Adrenal gland (tissue), 5 donors: ENCODE measurements around the gene EHBP1L1.

ENCODE experiments used
- CTCF ChIP-seq, 6 experiments: fragments of 450-650 bp in 4 of 6; fragments of 200-600 bp in 2 of 6; sonication (generic) in 1 of 6; IDR thresholded peaks; 1 replicate in 5 of 6; 2 replicates in 1 of 6; pipeline versions ENCODE4 v1.5.1 to v1.8.0; 2016 to 2021; ENCODE audit warnings: antibody characterized with exemption in 6 of 6, mild to moderate bottlenecking in 2 of 6, moderate library complexity in 1 of 6
- POLR2A ChIP-seq, 2 donors: fragments of 450-650 bp; IDR thresholded peaks; one replicate each; pipeline ENCODE4 v1.6.1; 2017; ENCODE audit warnings: antibody characterized with exemption in 2 of 2, mild to moderate bottlenecking in 2 of 2, moderate library complexity in 1 of 2
- donor health status: DM: no; HTN: no; CAD: no.

- TF ChIP-seq CTCF (IDR thresholded peaks at IDR 0.05) = no peak
- TF ChIP-seq POLR2A (IDR thresholded peaks at IDR 0.05) = no peak
Measured at GRCh38 chr11:65554842-65555430, 20.9 kb upstream of the EHBP1L1 start.
